Stimulated activated CD4-positive, alpha-beta T cell treated with anti-CD3 and anti-CD28 coated beads, Interleukin-1b, Interleukin-23, amount 100 ng/mL, for 24 hours (primary cell): ENCODE measurements around the gene CHSY3.

Source experiments
- DNase-seq, 4 experiments: peaks; one replicate each; pipeline ENCODE4 v3.0.0-alpha.2; 2020; ENCODE audit warnings: low read depth in 4 of 4, low spot score in 1 of 4

CHSY3 gene

GRCh38 chr5:130021876-130022275 is 117.6 kb downstream of the CHSY3 start:
- DNase-seq: no peak

- no peak for DNase-seq
Observed at GRCh38 chr5:130023604-130024003, 119.3 kb downstream of the CHSY3 start.

- DNase-seq: no peak
Observed at GRCh38 chr5:130024006-130024405, 119.7 kb downstream of the CHSY3 start.

GRCh38 chr5:130025511-130025910 is 121.2 kb downstream of the CHSY3 start:
- no peak for DNase-seq

- no peak for DNase-seq
Observed at GRCh38 chr5:130032807-130033206, 128.5 kb downstream of the CHSY3 start.

GRCh38 chr5:130034566-130035210 is 130.4 kb downstream of the CHSY3 start:
- no peak for DNase-seq

- no peak for DNase-seq
Observed at GRCh38 chr5:130035388-130035787, 131.1 kb downstream of the CHSY3 start.

- DNase-seq: no peak
Observed at GRCh38 chr5:130037905-130038304, 133.6 kb downstream of the CHSY3 start.

GRCh38 chr5:130043834-130044233 is 139.6 kb downstream of the CHSY3 start:
- DNase-seq: no peak

- DNase-seq: no peak
Observed at GRCh38 chr5:130045334-130045733, 141.1 kb downstream of the CHSY3 start.

- DNase-seq: no peak
Observed at GRCh38 chr5:130050585-130050984, 146.3 kb downstream of the CHSY3 start.

GRCh38 chr5:130052752-130053151 is 148.5 kb downstream of the CHSY3 start:
- no peak for DNase-seq

GRCh38 chr5:130055572-130055971 is 151.3 kb downstream of the CHSY3 start:
- no peak for DNase-seq

GRCh38 chr5:130061746-130062145 is 157.5 kb downstream of the CHSY3 start:
- DNase-seq: no peak

- no peak for DNase-seq
Observed at GRCh38 chr5:130063603-130064002, 159.3 kb downstream of the CHSY3 start.

- DNase-seq: no peak
Observed at GRCh38 chr5:130064484-130064883, 160.2 kb downstream of the CHSY3 start.

GRCh38 chr5:130065617-130066016 is 161.4 kb downstream of the CHSY3 start:
- DNase-seq: no peak

- no peak for DNase-seq
Observed at GRCh38 chr5:130066644-130067043, 162.4 kb downstream of the CHSY3 start.

GRCh38 chr5:130067364-130067763 is 163.1 kb downstream of the CHSY3 start:
- no peak for DNase-seq

GRCh38 chr5:130068101-130068500 is 163.8 kb downstream of the CHSY3 start:
- no peak for DNase-seq

- no peak for DNase-seq
Observed at GRCh38 chr5:130068988-130069387, 164.7 kb downstream of the CHSY3 start.

GRCh38 chr5:130074820-130075219 is 170.6 kb downstream of the CHSY3 start:
- DNase-seq: no peak

- DNase-seq: no peak
Observed at GRCh38 chr5:130077007-130077406, 172.7 kb downstream of the CHSY3 start.

- no peak for DNase-seq
Observed at GRCh38 chr5:130078661-130079060, 174.4 kb downstream of the CHSY3 start.
